Uterus (tissue), 4 donors: ENCODE data around the gene ABI2. TPM values are rescaled to one million over a fixed set of nuclear protein-coding genes. Genes with fewer than 3 reads are reported as not detected.
"Not testable (repeated sequence)": the region's sequence is repeated elsewhere in the genome, so short reads cannot be mapped to it uniquely, and the experiment has no call there.

Source experiments
- DNase-seq, 2 donors: peaks; one replicate each; pipeline ENCODE4 v3.0.0-alpha.2; 2019 to 2020
- H3K27ac ChIP-seq, 2 donors: fragments of 200-600 bp; sonication (generic); 1 replicate in 1 of 2; 2 replicates in 1 of 2; pipeline ENCODE4 v1.5.1; 2016 to 2018
- H3K27me3 ChIP-seq, 2 donors: fragments of 200-600 bp; sonication (generic); one replicate each; pipeline ENCODE4 v1.5.1; 2018 to 2019; ENCODE audit warnings: control low read depth in 1 of 2
- H3K36me3 ChIP-seq, 2 donors: fragments of 200-600 bp; sonication (generic); one replicate each; pipeline ENCODE4 v1.5.1; 2019; ENCODE audit warnings: control low read depth in 1 of 2
- H3K4me1 ChIP-seq, 2 donors: fragments of 200-600 bp; sonication (generic); one replicate each; pipeline ENCODE4 v1.5.1; 2018 to 2019; ENCODE audit warnings: control low read depth in 1 of 2
- H3K4me3 ChIP-seq, 2 donors: fragments of 200-600 bp; sonication (generic); 1 replicate in 1 of 2; 2 replicates in 1 of 2; pipeline ENCODE4 v1.5.1; 2018 to 2019; ENCODE audit warnings: mild to moderate bottlenecking in 1 of 2
- H3K9me3 ChIP-seq, 2 donors: fragments of 200-600 bp; sonication (generic); one replicate each; pipeline ENCODE4 v1.5.1; 2019; ENCODE audit warnings: control low read depth in 1 of 2
- POLR2A ChIP-seq, 2 donors: fragments of 450-650 bp; IDR thresholded peaks; one replicate each; pipeline ENCODE4 v1.6.1; 2016; ENCODE audit warnings: antibody characterized with exemption in 2 of 2, mild to moderate bottlenecking in 1 of 2, moderate library complexity in 1 of 2
- intact Hi-C: fragments of 100-400 bp; cut with DNase I; formaldehyde crosslinking; loops from one replicate; pipeline ENCODE4 v1.15.1; 2023; ENCODE audit warnings: low total_unique reads
- total RNA-seq, 4 donors: library from RNA; depleted of rRNA in 3 of 4; stranded (reverse); fragments of >200 nt in 3 of 4; gene quantifications; one replicate each; pipeline versions ENCODE4 v1.1.0 to v1.2.4, GENCODE V29; 2014 to 2023
- TF ChIP-seq, protein P1 (sequence below), 4 experiments: fragments of 200-600 bp in 2 of 4; fragments of 450-650 bp in 2 of 4; sonication (generic) in 2 of 4; IDR thresholded peaks; one replicate each; pipeline ENCODE4 v1.5.1; 2016 to 2019; ENCODE audit warnings: antibody characterized with exemption in 4 of 4, mild to moderate bottlenecking in 2 of 4, moderate library complexity in 1 of 4
- donor health status: DM: yes; HTN: yes; CAD: no.

ABI2 gene
- total RNA-seq, 4 donors from 2014 or later: 29.4 to 102 (median 78.6) TPM

DNA sequence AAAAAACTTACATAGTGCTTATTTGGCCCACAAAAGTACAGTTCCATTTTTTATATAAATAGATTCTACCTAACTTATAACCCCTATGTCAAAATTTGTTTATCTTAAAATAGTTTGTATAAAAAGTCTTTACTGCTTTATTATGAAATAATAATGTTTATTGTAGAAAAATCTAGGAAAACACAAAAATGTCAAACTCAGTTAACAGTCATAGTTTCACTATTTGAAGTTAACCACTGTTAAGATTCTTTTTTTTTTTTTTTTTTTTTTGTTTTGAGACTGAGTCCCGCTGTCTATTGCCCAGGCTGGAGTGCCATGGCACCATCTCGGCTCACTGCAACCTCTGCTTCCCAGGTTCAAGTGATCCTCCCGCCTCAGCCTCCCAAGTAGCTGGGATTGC is 26.5 kb upstream of the ABI2 start:
- Histone ChIP-seq H3K36me3 (no peaks in the 10 kb centered on the region), H3K4me3 (no peak overlapping the region), H3K4me1 (no peaks in the 10 kb centered on the region), H3K27ac (no peak overlapping the region), H3K9me3 (no peaks in the 10 kb centered on the region), H3K27me3 (no peaks in the 10 kb centered on the region)
- no peak for DNase-seq
- TF ChIP-seq, protein P1, sequence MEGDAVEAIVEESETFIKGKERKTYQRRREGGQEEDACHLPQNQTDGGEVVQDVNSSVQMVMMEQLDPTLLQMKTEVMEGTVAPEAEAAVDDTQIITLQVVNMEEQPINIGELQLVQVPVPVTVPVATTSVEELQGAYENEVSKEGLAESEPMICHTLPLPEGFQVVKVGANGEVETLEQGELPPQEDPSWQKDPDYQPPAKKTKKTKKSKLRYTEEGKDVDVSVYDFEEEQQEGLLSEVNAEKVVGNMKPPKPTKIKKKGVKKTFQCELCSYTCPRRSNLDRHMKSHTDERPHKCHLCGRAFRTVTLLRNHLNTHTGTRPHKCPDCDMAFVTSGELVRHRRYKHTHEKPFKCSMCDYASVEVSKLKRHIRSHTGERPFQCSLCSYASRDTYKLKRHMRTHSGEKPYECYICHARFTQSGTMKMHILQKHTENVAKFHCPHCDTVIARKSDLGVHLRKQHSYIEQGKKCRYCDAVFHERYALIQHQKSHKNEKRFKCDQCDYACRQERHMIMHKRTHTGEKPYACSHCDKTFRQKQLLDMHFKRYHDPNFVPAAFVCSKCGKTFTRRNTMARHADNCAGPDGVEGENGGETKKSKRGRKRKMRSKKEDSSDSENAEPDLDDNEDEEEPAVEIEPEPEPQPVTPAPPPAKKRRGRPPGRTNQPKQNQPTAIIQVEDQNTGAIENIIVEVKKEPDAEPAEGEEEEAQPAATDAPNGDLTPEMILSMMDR (IDR thresholded peaks at IDR 0.05): no peak
- no peak for TF ChIP-seq POLR2A (IDR thresholded peaks at IDR 0.05)
- intact Hi-C loops: no loop called here

DNA sequence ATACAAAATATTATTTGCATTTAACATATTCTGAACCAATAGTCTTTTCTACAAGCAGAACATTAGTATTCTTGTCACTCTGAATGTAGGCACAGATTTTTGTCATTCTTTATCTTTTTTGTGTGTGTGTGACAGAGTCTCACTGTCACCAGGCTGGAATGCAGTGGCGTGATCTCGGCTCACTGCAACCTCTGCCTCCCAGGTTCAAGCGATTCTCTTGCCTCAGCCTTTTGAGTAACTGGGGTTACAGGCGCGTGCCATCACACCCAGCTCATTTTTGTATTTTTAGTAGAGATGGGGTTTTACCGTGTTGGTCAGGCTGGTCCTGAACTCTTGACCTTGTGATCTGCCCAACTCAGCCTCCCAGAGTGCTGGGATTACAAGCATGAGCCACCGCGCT is 25.6 kb upstream of the ABI2 start:
- H3K36me3 ChIP-seq, H3K4me3 ChIP-seq, intact Hi-C loops: not testable (repeated sequence)

DNA sequence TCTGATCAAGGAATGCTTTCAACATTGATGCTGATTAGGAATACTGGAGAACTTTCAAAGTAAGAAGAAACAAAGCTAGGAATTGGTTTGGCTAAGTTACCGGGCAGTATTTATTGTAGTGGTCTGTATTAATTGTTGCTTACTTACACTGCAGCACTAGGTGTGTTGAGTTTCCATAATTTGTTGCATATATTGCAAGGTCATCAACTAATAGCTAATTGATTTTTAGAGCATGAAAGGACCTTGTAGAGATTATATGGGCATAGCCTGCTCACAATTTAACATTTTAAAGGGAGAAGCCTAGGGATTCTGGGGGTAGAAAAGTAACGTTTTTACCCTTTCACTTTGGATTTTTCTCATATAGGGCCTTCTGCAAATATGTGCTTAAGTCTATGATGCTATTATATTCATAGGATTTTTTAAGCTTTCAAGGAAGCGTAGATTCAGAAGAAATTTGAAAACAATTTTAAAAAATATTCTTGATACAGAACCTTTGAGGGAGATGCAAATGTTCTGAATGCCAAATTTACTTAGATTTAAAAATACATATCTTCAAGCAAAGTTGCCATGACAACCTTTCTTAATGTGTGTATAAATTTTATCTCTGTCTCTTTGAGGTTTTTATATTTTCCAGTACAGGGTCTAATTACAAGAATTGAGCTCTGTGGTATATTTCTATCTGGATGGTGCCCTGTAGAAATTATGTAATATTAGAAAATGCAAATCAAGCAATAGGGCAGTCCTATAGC is 17.3 kb upstream of the ABI2 start:
- H3K9me3 ChIP-seq: no peaks in the 10 kb centered on the region
- DNase-seq: no peak
- no peak for TF ChIP-seq POLR2A (IDR thresholded peaks at IDR 0.05)
- TF ChIP-seq, protein P1 (IDR thresholded peaks at IDR 0.05): no peak
- H3K27me3 ChIP-seq: no peaks in the 10 kb centered on the region
- H3K36me3 ChIP-seq: no peaks in the 10 kb centered on the region
- H3K4me1 ChIP-seq: no peaks in the 10 kb centered on the region
- H3K4me3 ChIP-seq: no peak overlapping the region
- no peak overlapping the region for H3K27ac ChIP-seq
- intact Hi-C loops: no loop called here

More for the DNA sequence above, 25.6 kb upstream of the ABI2 start:
- DNase-seq, H3K4me1 ChIP-seq, H3K27ac ChIP-seq, H3K27me3 ChIP-seq, H3K9me3 ChIP-seq: not testable (repeated sequence)

DNA sequence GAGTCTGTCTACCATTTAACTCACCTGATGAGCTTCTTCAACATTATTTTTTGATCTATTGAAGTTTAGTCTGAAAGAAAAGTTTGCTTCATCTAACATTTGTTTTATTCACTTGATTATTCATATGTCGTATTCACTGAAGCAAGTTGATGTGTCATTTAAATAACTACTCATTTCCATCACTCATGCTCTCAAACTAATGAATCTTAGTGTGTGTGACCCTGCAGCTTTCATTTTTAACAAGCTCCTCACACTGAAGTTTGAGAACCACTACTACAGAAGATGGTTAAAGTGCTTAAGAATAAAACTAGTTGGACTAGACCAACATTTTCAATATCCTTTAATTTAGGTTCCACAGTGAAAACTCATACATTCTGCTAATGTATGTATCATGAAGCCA is 1.8 kb upstream of the ABI2 start:
- Histone ChIP-seq H3K4me3 (no peak overlapping the region), H3K27me3 (no peaks in the 10 kb centered on the region), H3K27ac (no peak overlapping the region), H3K36me3 (no peaks in the 10 kb centered on the region), H3K4me1 (no peaks in the 10 kb centered on the region), H3K9me3 (no peaks in the 10 kb centered on the region)
- no peak for DNase-seq
- TF ChIP-seq, protein P1 (IDR thresholded peaks at IDR 0.05): no peak
- TF ChIP-seq POLR2A (IDR thresholded peaks at IDR 0.05): no peak
- intact Hi-C loops: no loop called here

DNA sequence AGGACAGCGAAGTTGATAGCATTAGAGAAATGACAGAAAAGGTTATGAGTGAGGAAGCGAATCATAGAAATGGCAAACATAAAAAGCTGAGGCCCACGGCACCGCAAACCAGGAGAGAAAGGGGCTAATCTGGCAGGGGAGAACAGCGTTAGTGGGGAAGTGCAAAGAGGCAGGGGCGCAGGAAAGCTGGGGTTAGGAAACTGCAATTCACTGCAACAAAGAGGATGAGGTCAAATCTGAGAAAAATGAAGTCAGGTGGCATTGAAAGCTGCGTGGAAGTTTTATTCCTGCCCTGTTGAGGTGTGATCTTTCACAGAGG is 653 bp upstream of the ABI2 start:
- TF ChIP-seq, protein P1 (IDR thresholded peaks at IDR 0.05): no peak
- no peak for TF ChIP-seq POLR2A (IDR thresholded peaks at IDR 0.05)
- no peaks in the 10 kb centered on the region for H3K36me3 ChIP-seq
- intact Hi-C loops: no loop called here
- DNase-seq: no peak
- H3K27ac ChIP-seq: peak overlapping the region; percentile 91
- H3K27me3 ChIP-seq: no peaks in the 10 kb centered on the region
- H3K9me3 ChIP-seq: no peaks in the 10 kb centered on the region
- peak overlapping the region; percentile 59 to 97 for H3K4me3 ChIP-seq
- H3K4me1 ChIP-seq: peaks cover 0 to 5% of the 10 kb centered on the region in 2 donors
